HG02588 (cell line): ENCODE measurements around the gene PVALB.

Source experiments
- ATAC-seq: cut with Tn5 transposase; IDR thresholded peaks from one replicate; pipeline ENCODE4 v1.9.1; 2021; ENCODE audit warnings: mild to moderate bottlenecking, moderate library complexity; ENCODE audit not compliant: unreplicated experiment

PVALB gene

DNA sequence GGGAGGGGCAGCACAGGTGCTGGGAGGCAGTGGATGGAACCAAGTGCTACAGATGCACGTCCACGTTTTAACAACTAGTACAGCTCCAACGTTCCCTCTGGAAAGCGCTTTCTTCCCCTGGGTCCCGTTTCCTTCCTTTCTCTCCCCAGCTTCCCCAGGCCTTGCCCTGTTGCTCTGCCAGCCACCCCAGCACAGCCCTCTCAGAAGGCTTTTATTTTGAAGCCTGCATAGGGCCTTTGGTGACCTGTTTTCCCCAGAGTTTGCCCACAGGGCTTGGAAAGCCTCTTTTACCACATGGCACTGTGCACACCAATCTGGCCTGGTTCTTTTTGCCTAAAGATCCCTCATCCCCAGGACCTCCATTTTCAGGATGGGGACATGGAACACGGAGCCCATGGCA is 30.1 kb upstream of the PVALB start:
- no peak for ATAC-seq

DNA sequence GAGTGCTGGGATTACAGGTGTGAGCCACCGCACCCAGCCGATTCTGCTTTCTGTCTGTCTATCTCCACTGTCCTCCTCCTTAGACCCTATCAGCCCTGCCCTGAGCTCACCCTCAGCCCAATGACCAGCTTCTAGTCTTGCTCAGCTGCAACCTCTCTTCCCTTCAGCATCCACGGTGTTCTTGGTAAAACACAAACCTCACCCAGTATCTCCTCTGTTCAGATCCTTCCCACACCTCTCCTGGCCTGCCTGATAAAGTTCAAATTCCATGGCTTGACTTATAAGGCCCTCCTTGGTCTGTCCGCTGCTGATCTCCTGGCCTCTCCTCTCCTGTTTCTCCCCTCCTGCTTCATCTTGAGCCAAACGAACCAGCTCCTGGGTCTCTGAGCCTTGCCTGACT is 29.4 kb upstream of the PVALB start:
- ATAC-seq: no peak

DNA sequence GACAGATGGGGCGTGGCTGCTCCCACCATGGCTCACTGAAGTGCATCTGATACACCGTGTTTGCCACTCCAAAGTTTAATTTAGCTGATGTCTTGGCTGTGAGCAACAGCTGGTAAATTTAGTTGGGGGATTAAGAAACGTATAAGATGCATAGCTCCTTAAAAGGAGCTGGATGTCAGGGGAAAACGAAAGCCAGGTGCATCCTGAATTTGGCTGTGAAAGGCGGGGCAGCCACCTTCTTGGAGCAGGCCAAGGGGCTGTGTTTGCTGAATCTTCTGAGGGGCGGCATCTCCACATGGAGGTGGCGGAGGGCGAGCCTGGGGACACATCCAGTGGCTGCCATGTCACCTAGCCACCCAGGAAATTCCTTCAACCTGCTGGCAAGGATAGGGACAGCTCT is 23.3 kb upstream of the PVALB start:
- no peak for ATAC-seq

DNA sequence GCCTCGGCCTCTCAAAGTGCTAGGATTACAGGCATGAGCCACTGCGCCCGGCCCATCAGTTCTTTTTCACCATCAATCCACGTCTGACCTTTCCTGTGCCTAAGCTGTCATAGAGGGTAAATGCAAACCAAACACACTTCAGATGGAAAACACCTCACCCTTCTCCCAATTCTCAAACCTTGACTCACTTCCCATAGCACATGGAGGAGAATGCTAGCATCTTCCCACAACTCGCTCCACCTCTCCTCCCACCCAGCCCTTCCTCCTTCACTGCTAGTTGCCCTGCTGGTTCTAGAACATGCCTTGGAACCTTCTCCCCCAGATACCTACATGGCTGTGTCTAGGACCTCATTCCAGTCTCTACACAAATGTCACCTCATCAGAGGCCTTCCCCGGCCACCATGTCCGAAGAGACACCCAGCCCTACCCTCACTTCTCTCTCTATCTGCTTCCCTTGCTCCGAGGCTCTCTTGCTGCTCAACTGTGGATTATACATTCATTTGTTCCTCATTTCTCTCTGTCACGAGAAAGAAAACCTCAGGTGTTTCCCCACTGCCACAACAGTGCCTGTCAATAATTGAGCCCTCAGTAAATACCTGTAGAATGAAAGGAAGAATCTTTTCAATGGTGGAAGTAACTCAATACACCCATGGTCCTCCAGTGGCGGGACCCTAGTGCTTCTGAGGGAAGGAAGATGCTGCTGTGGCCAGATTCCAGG is 22.7 kb upstream of the PVALB start:
- ATAC-seq: no peak

DNA sequence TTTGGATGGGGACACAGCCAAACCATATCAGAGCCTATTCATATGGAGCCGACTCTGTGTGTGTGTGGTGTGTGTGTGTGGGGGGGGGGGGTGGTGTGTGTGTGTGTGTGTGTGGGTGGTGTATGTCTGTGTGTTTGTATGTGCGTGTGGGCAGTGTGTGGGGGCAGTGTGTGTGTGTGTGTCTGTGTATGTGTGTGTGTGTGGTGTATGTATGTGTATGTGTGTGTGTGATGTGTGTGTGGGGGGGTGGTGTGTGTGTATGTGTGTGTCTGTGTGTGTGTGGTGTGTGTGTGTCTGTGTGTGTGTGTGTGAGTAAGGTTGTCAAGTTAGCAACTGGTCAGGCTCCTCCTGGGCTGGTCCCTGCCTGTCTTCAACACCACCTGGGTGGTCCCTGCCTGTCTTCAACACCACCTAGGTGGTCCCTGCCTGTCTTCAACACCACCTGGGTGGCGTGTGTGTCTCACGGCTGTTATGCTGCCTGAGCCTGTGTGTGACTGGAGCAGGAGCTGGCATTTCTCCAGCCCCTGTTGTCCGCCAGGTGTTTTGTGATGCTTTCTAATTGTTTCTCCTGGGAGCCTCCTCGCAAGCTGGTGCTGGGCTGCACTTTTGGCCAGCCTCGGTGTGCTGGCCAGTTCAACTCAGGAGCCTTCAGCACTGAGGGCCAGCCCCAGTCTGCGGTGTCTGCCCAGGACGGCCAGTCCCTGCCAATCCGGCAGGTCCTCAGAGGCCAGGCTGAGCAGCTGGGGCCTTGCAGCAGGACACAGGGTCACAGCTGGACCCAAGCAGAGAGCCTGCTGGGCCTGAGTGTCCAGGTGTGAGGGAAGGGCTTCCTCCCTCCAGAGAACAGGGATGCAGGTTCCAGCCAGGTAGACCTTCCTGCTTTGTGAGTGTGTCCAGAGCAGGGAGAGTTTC is 21.5 kb upstream of the PVALB start:
- no peak for ATAC-seq

DNA sequence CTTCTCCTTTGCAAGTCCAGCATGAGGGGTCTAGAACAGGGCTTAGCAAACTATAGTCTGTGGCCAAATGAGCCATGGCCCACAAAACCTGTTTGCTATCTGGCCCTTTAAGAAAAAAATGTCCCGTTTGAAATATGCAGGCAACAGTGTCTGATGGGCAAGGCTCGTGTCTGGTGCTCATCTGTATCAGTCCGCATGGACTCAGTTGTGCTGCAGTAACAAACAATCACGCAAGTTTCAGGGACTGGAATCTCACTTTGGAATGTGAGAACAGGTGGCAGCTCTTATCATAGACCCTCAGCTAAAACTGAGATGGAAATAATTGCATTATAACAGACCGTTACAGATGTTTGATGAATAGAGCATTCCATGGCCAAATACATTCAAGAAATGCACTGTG is 19.1 kb upstream of the PVALB start:
- ATAC-seq: no peak

DNA sequence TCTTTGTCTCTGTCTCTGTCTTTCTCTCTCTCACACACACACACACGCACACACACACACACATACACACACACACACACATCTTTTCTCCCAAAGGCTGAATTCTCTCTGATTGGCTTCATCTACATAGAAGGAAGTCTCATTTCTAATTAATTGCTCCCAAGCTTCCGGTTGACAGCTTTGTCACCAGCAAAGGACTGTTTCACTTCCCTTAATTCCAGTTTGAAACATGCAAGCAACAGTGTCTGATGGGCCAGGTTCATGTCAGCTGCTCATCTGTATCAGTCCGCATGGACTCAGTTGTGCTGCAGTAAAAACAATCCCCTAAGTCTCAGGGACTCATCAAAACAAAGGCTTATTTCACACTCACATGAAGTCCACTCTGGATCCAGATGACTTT is 16.2 kb upstream of the PVALB start:
- ATAC-seq: no peak

DNA sequence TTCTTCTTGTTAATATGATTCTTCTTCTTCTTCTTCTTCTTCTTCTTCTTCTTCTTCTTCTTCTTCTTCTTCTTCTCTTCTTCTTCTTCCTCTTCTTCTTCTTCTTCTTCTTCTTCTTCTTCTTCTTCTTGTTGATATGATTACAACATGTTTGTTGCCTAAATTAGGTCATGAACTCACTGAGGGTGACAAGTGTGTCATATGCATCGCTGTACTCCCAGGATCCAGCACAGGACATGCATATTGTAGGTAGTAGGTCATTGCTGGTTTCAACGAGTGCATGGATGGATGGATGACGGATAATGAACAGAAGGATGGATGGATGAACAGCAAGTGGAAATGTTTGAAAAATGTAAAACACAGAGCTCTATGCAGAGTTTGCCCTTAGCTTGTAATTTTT is 14.9 kb upstream of the PVALB start:
- ATAC-seq: no peak

DNA sequence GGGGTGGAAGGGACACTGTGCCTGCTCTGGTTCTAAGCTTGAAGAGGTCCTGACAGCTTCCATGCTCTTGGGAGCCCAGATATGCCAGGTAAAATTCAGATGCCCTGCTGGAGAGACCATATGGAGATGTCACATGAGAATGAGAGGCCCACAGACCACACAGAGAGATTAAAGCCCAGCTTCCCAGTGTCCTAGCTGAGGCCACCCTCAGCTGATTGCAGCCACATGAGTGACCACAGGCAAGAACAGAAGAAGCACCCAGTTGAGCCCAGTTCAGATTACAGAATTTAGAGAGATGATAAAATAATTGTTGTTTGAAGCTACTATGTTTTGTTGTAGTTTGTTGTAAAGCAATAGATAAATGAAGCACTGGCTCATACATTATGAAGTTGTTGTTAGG is 14.4 kb upstream of the PVALB start:
- no peak for ATAC-seq

DNA sequence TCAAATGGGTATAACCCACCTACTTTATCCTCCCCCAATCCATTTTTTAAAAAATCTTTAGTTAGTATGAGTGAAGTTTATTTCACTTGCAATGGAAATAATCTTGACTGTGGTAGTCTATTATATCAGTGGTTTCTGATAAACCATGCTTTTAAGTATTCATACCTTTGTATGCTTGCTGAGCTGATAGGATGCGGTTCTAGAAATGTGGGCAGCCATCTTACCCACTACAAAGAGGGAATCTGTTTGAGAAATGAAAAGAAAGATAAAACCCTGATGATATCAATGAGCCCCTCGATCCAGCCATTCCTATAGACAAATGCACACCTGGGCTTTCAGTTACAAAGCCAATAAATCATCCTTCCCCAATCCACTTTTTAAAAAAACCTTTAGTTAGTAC is 13.8 kb upstream of the PVALB start:
- ATAC-seq: no peak

DNA sequence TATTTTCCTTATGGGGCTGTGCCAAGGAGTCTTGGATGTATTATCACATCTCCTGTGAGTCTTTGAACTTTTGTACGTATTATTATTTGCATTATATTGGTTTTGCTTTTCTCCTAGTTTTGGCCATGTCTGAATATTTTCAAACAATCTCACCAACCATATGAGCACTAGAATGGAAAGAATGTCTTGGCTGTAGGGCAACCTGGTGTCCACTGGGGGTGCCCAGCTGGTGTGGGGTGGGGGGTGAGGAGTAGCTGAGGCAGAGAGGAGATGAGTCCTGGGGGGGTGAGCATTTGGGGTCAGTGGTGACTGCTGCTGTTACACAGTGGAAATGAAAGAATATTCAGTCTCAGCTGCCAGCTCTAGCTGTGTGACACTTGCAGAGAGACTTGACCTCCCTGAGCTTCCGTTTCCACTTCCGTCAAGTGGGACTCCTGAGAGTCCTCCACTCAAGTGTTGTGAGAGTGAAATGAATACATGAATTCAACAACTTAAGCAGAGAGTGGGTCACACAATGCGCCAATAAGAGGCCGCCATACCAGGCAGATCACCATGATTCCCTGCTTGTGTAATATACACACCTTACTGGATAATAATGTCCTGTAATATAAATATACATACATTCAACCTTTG is 12.7 kb upstream of the PVALB start:
- no peak for ATAC-seq

DNA sequence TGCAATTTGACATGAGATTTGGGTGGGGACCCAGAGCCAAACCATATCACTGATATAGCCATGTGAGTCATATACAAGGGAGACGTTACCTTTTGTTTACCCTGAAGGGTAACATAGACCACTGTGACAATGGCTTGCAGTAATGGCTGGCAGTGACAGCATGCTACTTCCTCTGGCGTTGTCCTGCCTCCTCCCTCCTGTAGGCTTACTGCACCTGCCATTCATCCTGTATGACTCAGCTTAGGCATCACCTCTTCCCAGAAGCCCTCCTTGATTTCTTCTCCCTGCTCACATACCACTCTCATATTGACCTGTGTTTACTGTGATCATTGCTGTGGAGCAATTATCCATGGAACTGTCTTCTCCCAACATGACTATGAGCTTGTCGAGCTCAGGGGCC is 12.0 kb upstream of the PVALB start:
- ATAC-seq: no peak

DNA sequence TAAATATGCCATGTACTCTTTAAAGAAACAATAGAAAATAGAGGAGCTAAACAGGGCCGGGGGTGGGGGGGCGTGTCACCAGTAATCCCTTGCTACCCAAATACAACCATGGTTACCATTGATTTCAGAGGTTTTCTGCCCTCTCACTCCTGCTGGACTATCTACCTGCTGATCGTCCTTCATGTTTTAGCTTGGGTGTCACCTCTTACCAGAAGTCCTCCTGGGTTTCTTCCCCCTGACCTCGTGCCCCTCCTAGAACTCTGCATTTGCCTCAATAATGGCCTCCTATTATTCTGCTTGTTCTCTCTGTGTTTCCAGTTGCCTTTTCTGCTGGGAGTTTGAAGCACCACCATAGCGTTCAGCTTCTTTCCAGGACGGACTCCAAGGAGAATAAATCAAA is 9.4 kb upstream of the PVALB start:
- no peak for ATAC-seq

DNA sequence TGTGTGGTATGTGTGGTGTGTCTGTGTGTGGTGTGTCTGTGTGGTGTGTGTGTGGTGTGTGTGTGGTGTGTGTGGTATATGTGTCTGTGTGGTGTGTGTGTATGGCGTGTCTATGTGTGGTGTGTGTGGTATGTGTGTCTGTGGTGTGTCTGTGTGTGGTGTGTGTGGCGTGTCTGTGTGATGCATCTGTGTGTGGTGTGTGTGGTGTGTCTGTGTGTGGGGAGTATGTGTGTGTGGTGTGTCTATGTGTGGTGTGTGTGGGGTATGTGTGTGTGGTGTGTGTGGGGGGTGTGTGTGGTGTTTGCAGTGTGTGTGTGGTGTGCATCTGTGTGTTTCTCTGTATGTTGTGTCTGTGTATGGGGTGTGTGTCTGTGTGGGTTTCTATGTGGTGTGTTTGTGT is 7.8 kb upstream of the PVALB start:
- ATAC-seq: no peak

DNA sequence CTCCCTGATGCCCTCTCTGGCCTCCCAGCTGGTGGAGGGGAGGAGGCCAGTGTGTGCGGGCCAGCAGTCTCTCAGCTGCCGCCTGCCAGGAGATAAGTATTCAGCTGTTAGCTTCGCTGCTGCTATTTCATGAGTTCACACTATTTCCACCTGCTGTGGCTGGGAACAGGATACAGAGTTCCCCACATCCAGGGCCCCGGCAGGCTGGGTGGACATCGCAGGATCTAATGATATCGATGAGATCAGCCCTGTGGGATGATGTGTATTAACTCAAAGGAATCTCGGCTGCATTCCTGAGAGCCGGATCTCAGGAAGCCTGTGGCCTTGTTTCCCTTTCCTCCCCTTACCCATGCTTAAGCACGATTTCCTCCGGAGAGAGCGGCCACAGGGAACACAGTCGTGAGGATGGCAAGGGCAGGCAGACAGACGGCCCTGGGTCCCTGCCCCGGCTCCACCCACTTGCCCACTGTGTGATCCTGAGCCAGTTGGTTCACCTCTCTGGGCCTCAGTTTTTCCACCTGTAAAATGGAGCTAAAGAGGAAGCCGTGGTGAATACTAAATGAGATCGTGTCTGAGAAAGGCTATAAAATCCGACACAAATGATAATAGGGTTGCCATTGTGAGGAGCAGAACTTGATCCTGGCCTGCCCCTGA is 6.5 kb upstream of the PVALB start:
- no peak for ATAC-seq

DNA sequence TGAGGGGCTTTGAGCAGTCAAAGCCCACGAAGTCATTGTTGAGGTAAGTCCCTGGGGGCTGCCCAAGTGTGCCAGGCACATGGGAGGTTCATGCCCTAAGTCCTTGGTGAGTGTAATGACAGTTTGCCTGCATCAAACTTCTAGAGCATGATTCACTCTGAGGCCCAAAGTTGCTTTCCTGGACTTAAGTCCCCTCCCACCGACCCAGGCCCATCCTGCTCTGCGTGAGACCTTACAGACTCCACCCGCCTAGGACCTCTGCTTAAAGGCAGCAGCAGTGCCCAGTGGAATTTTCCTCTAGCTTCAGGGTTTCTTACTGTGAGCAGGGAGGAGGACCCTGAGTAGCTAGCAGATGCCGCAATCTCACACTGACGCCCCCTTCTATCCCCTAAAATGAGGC is 5.7 kb upstream of the PVALB start:
- ATAC-seq: no peak

DNA sequence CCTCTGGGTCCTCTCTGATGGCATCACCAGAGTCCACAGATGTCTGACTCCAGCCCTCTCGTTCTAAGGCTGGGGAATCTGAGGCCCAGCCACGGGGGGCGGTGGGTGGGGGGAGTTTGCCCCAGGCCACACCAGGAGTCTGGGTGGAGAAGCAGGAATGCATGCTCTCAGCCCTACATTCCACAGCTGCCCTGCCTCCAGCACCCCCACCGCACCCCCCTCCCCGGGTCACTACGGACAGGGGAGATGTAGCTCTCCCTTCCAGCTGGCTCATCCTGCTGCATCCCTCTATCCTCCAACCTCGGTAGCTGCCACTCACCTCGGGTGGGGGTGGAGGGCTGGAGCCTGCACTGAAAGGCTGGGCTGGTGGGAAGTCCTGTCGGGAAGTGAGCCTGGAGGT is 2.3 kb upstream of the PVALB start:
- no peak for ATAC-seq

DNA sequence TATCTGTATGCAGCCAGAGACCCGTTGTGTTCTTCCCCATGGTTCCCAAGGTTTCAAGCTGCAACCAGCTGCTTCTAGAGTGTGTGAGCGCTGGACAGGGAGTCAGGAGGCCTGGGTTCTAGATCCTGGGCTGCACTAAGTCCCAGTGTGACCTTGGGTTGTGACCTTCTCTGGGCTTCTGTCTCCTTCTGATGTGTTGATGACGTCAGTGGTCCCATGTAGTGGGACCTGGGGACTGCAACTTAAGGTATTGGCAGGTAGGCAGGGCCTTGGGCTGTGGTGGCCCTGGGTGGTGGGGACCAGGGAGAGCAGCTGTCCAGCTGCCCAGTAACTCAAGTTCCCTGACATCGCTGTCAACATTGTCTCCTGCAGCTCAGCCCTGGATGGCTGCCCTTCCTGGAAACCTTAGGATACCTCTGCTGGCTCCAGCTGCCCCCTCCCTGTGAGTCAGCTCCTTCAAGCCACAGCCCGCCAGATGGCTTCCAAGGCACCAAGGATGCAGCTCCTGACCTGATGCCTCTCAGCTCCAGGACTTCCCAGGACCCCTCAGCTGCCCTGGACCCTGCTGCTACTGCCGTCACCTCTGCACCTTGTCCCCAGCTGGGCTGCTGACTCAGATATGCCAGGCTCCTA is 1.3 kb upstream of the PVALB start:
- ATAC-seq: no peak

DNA sequence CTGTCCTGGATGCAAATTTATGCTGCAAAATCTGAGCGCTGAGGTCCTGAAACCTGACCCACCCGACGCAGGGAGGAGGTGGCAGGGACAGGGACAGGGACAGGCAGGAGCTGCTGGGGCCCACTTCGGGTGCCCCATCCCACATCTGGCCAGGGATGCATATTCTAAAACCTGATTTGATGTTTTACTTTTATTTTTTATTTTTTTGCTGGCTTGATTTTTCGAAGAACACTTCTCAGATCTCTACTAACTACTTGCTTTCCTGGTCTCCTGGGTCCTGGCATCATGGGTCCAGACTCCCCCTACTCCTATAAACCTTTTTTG is 652 bp upstream of the PVALB start:
- no peak for ATAC-seq

DNA sequence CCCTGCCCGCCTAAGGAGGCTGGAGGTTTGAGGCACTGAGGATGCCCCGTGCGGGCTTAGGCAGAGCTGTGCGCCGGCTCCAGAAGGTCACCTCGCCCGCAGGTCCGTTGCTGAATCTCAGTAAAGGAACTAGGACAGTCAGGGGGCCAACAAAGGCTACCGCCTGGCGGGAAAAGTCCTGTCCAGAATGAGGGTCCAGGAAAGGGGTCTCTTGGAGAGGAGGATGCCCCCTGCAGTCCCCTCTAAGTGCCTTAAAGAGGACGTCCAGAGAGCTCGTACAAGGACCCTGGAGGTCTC is 548 bp downstream of the PVALB start:
- no peak for ATAC-seq

DNA sequence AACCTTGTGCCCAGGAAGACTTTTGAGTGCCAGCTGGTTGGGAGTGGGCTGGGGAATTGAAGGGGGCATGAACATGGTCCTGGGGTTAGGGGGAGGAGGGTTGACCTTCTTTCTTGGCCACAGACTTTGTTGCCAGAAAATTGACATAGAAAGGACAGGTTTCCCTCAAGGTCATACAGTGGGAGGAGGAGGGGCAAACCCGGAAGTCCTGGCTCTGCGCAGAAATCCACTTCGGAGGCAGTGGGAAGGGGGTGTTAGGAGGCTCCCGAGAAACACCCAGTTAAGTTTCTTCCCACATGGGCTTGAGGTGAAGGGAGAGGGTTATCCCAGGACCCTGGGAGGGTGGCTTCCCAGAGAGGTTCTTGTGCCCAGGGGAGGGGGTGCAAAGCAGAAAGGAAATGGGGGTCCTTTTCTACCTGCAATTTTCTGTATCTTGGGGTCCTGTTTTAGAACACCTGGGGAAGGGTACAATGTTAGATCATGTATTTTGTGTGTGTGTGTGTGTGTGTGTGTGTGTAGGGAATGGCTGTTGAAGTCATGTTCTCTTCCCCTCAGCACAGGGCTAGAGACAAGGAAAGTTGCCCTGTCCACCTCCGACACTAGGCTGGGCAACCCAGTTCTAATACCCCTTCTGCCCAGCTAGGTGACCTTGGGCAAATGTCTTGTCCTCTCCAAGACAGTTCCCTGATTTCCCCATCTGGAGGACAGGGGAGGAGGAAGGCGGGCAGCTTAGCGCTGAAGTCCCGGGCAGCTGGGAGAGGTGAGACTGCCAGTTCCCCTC is 1.1 kb downstream of the PVALB start:
- ATAC-seq: no peak
